Peyer's patch (tissue), 4 donors: ENCODE results near the gene SNX3.

Experiments used
- POLR2A ChIP-seq, 2 donors: fragments of 450-650 bp; IDR thresholded peaks; one replicate each; pipeline ENCODE4 v1.5.1; 2017; ENCODE audit warnings: antibody characterized with exemption in 2 of 2, mild to moderate bottlenecking in 2 of 2, moderate library complexity in 2 of 2
- TF ChIP-seq, protein P1 (sequence below), 6 experiments: fragments of 450-650 bp in 4 of 6; fragments of 200-600 bp in 2 of 6; sonication (generic) in 1 of 6; IDR thresholded peaks; one replicate each; pipeline ENCODE4 v1.5.1; 2017 to 2019; ENCODE audit warnings: antibody characterized with exemption in 6 of 6, mild to moderate bottlenecking in 3 of 6, moderate library complexity in 1 of 6

DNA sequence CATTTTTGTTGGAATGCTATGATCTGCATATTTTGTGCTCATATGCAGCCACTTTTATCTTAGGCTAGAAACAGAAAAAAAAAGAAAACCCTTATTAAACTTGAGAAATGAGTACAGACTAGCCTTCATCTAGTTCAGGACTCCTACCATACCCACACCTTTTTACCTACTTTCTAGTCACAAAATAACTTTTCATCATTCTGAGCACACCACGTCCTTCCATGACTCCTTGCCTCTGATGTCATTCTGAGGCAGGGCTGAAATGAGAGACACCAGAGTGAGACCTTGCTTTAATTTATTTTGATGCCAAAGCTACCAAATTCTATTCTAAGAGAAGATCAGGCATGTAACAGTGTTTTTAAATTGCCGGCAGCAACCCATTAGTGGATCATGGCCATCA, 38.8 kb downstream of the SNX3 start:
- TF ChIP-seq, protein P1, sequence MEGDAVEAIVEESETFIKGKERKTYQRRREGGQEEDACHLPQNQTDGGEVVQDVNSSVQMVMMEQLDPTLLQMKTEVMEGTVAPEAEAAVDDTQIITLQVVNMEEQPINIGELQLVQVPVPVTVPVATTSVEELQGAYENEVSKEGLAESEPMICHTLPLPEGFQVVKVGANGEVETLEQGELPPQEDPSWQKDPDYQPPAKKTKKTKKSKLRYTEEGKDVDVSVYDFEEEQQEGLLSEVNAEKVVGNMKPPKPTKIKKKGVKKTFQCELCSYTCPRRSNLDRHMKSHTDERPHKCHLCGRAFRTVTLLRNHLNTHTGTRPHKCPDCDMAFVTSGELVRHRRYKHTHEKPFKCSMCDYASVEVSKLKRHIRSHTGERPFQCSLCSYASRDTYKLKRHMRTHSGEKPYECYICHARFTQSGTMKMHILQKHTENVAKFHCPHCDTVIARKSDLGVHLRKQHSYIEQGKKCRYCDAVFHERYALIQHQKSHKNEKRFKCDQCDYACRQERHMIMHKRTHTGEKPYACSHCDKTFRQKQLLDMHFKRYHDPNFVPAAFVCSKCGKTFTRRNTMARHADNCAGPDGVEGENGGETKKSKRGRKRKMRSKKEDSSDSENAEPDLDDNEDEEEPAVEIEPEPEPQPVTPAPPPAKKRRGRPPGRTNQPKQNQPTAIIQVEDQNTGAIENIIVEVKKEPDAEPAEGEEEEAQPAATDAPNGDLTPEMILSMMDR (IDR thresholded peaks at IDR 0.05), result no peak
- TF ChIP-seq POLR2A (IDR thresholded peaks at IDR 0.05), result no peak
